Measurements from ENCODE around the gene EZR.

EZR gene

GRCh38 chr6:158762787-158763433 lies 56.3 kb downstream of the EZR start:
- no peak for DNase-seq (ENCODE audit: low spot score)
- TF ChIP-seq, protein P1, sequence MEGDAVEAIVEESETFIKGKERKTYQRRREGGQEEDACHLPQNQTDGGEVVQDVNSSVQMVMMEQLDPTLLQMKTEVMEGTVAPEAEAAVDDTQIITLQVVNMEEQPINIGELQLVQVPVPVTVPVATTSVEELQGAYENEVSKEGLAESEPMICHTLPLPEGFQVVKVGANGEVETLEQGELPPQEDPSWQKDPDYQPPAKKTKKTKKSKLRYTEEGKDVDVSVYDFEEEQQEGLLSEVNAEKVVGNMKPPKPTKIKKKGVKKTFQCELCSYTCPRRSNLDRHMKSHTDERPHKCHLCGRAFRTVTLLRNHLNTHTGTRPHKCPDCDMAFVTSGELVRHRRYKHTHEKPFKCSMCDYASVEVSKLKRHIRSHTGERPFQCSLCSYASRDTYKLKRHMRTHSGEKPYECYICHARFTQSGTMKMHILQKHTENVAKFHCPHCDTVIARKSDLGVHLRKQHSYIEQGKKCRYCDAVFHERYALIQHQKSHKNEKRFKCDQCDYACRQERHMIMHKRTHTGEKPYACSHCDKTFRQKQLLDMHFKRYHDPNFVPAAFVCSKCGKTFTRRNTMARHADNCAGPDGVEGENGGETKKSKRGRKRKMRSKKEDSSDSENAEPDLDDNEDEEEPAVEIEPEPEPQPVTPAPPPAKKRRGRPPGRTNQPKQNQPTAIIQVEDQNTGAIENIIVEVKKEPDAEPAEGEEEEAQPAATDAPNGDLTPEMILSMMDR (IDR thresholded peaks at IDR 0.05; ENCODE audit: borderline replicate concordance, control extremely low read depth, extremely low read depth, insufficient read depth, missing control alignments): no peak
- in situ Hi-C loops (cut with MboI; ENCODE audit: low sequenced_read_pairs, unreplicated experiment): no loop called here

DNA sequence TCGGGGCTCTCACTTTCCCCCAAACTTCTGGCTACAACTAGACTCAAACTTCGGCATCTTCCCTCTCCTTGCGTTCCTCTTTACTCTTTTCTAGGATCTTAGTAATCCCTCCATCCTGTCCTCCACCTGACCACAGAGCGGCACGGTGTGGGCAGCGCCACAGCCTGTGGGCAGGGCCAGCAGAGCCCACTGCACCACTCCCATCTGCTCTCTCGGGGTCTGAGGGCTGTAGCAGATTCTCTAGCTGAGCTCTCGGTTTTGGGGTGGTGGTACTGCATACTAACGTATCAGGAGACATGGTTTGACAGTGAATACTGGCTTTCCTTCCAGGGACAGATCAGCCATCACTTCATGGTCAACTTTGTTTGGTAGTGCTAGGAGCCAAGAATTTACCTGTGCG lies 57.4 kb downstream of the EZR start:
- DNase-seq (ENCODE audit: low spot score): no peak
- TF ChIP-seq, protein P1 (IDR thresholded peaks at IDR 0.05; ENCODE audit: borderline replicate concordance, control extremely low read depth, extremely low read depth, insufficient read depth, missing control alignments): no peak
- in situ Hi-C loops (cut with MboI; ENCODE audit: low sequenced_read_pairs, unreplicated experiment): no loop called here

- in situ Hi-C loops (cut with MboI; ENCODE audit: low sequenced_read_pairs, unreplicated experiment): no loop called here
- TF ChIP-seq, protein P1 (IDR thresholded peaks at IDR 0.05; ENCODE audit: borderline replicate concordance, control extremely low read depth, extremely low read depth, insufficient read depth, missing control alignments): no peak
- no peak for DNase-seq (ENCODE audit: low spot score)
Measured at GRCh38 chr6:158760618-158761250, 58.4 kb downstream of the EZR start.

GRCh38 chr6:158759966-158760617 lies 59.1 kb downstream of the EZR start:
- no peak for DNase-seq (ENCODE audit: low spot score)
- TF ChIP-seq, protein P1 (IDR thresholded peaks at IDR 0.05; ENCODE audit: borderline replicate concordance, control extremely low read depth, extremely low read depth, insufficient read depth, missing control alignments): no peak
- in situ Hi-C loops (cut with MboI; ENCODE audit: low sequenced_read_pairs, unreplicated experiment): no loop called here

DNA sequence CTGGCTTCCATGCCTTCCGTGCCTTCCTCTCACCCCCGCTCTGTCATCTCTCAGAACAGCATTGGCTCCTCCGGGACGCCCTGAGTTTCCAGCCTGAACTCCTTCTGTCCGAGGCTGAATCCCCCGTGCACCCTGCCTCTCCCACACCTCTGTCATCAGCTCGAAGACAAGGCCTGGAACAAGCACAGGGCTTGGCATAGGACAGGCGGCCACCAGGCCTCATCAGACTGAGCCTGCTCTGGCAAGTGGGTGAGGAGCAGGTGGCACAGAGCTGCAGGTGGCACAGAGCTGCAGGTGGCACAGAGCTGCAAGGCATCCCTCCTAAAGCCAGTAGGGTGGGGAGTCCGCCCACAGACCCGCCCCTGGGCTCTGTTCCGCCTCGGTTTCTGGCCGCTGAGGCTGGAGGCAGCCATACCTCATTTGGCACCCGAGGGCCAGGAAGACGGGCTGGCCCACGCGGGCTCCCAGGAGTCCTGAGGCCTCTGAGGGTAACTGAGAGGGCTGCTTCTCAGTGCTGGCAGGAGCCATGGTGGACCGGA lies 60.2 kb downstream of the EZR start:
- in situ Hi-C loops (cut with MboI; ENCODE audit: low sequenced_read_pairs, unreplicated experiment): no loop called here
- TF ChIP-seq, protein P1 (IDR thresholded peaks at IDR 0.05; ENCODE audit: borderline replicate concordance, control extremely low read depth, extremely low read depth, insufficient read depth, missing control alignments): no peak
- DNase-seq (ENCODE audit: low spot score): no peak

DNA sequence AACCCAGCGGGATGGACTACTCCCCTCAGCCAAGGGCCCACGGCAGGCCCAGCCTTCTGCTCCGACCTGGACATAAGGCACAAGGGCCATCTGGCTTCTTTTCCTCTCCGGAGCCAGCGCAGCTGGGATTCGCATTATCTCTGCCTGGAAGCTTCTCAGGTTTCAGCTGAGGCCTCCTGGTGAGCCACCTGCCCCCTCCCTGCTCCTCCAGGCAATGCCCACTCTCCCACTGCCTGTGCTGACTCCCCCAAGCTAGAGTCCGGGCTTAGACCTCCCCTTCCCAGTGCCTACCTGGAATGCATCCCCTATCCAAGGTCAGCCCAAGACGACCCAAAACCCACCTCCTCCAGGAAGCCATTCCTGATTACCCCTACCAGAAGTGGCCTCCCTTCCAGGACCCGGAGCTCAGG lies 60.7 kb downstream of the EZR start:
- no peak for DNase-seq (ENCODE audit: low spot score)
- in situ Hi-C loops (cut with MboI; ENCODE audit: low sequenced_read_pairs, unreplicated experiment): no loop called here
- TF ChIP-seq, protein P1 (IDR thresholded peaks at IDR 0.05; ENCODE audit: borderline replicate concordance, control extremely low read depth, extremely low read depth, insufficient read depth, missing control alignments): no peak
